Endothelial cell of umbilical vein (primary cell): ENCODE data around the gene NMS. TPM values are rescaled to one million over a fixed set of nuclear protein-coding genes. Genes with fewer than 3 reads are reported as not detected.

Experiments used
- BruUV-seq: library from RNA; stranded (reverse); fragments of 400-500 nt; replicated peaks from 2 replicates; lab custom pipeline; 2021; lab: Mats Ljungman, UMichigan
- CTCF ChIA-PET: fragments of 300-600, 350-600 bp; sonication (Branson Sonifier 250); formaldehyde crosslinking; loops from one replicate; lab custom pipeline; 2021; ENCODE audit warnings: antibody characterized with exemption, inconsistent platforms; lab: Charles Lee
- POLR2A ChIA-PET: fragments of 300-600, 350-600 bp; sonication (Branson Sonifier 250); formaldehyde crosslinking; loops from one replicate; lab custom pipeline; 2021; ENCODE audit warnings: antibody characterized with exemption, inconsistent platforms; lab: Charles Lee
- DNase-seq: peaks from one replicate; pipeline ENCODE4 v3.0.0-alpha.2; 2011; ENCODE audit warnings: low read depth, low spot score
- FAIRE-seq: peaks from 2 replicates; lab custom pipeline; 2011; peaks lifted over from hg19 to GRCh38; lab: Jason Lieb, UNC
- H2AFZ ChIP-seq: 2 replicates; pipeline ENCODE4 v1.6.0; 2012; ENCODE audit warnings: low read depth, low read length, control low read depth, inconsistent platforms
- H3K27ac ChIP-seq: 2 replicates; pipeline ENCODE4 v1.5.1; 2011; ENCODE audit warnings: low read depth, mild to moderate bottlenecking, control low read depth, low read length, moderate library complexity; ENCODE audit not compliant: insufficient read depth
- H3K27me3 ChIP-seq, 2 experiments: 2 replicates each; pipeline versions ENCODE4 v1.6.0 to v1.6.1; 2011; ENCODE audit warnings: low read length in 2 of 2, mixed read lengths in 1 of 2; ENCODE audit not compliant: control insufficient read depth in 2 of 2, insufficient read depth in 2 of 2
- H3K36me3 ChIP-seq, 2 experiments: 2 replicates in 1 of 2; 3 replicates in 1 of 2; pipeline ENCODE4 v1.5.1; 2011; ENCODE audit warnings: low read length in 2 of 2, mild to moderate bottlenecking in 1 of 2, moderate library complexity in 1 of 2; ENCODE audit not compliant: control insufficient read depth in 2 of 2, insufficient read depth in 2 of 2; ENCODE audit errors: extremely low read depth in 1 of 2
- H3K4me1 ChIP-seq: 3 replicates; pipeline ENCODE4 v1.5.1; 2011; ENCODE audit warnings: mild to moderate bottlenecking, low read length; ENCODE audit not compliant: control insufficient read depth, insufficient read depth; ENCODE audit errors: extremely low read depth
- H3K4me2 ChIP-seq: 2 replicates; pipeline ENCODE4 v1.6.1; 2011; ENCODE audit warnings: low read length, control low read depth, mixed read lengths; ENCODE audit not compliant: insufficient read depth
- H3K4me3 ChIP-seq, 3 experiments: fragments of 200-600 bp in 1 of 3; sonication (generic), shearing (Covaris generic) in 1 of 3; replicated peaks in 1 of 3; 2 replicates each; pipeline ENCODE4 v1.5.1; 2011 to 2016; ENCODE audit warnings: control low read depth in 3 of 3, low read length in 3 of 3, mild to moderate bottlenecking in 2 of 3, inconsistent platforms in 1 of 3, low read depth in 1 of 3, moderate library complexity in 1 of 3; ENCODE audit not compliant: insufficient read depth in 1 of 3
- H3K79me2 ChIP-seq: 2 replicates; pipeline ENCODE4 v1.6.0; 2012; ENCODE audit warnings: low read length, inconsistent platforms; ENCODE audit not compliant: control insufficient read depth, insufficient read depth
- H3K9ac ChIP-seq: replicated peaks from 2 replicates; pipeline ENCODE3; 2011; ENCODE audit warnings: low read length, control low read depth; ENCODE audit not compliant: insufficient read depth; ENCODE audit errors: extremely low read depth
- H3K9me1 ChIP-seq: replicated peaks from 3 replicates; pipeline ENCODE4 v1.6.0; 2011; ENCODE audit warnings: mild to moderate bottlenecking, low read length; ENCODE audit not compliant: control insufficient read depth, insufficient read depth; ENCODE audit errors: extremely low read depth
- H3K9me3 ChIP-seq: replicated peaks from 2 replicates; pipeline ENCODE4 v1.5.1; 2012; ENCODE audit warnings: low read length, inconsistent platforms; ENCODE audit not compliant: control insufficient read depth, insufficient read depth
- H4K20me1 ChIP-seq: replicated peaks from 2 replicates; pipeline ENCODE3; 2011; ENCODE audit warnings: mild to moderate bottlenecking, low read length; ENCODE audit not compliant: control insufficient read depth, insufficient read depth; ENCODE audit errors: extremely low read depth
- FOS ChIP-seq: IDR thresholded peaks from 2 replicates; pipeline ENCODE4 v1.6.1; 2011; ENCODE audit warnings: mild to moderate bottlenecking, low read length, moderate library complexity, borderline replicate concordance; ENCODE audit not compliant: insufficient read depth
- MYC ChIP-seq: IDR thresholded peaks from one replicate; pipeline ENCODE4 v1.6.1; 2011; ENCODE audit warnings: mild to moderate bottlenecking, low read depth, low read length
- dilution Hi-C: fragments of 300-500 bp; cut with MboI; formaldehyde crosslinking; loops from one replicate; pipeline ENCODE4 v1.15.0; 2019; ENCODE audit warnings: low sequenced_read_pairs; ENCODE audit not compliant: extremely low pct_ligation_motif_present
- intact Hi-C: fragments of 100-400 bp; cut with micrococcal nuclease; formaldehyde crosslinking; loops from one replicate; pipeline ENCODE4 v1.10.0; 2022
- polyA plus RNA-seq, 4 experiments: library from polyadenylated mRNA; depleted of rRNA in 3 of 4; stranded (reverse) in 3 of 4; unstranded in 1 of 4; fragments of >200 nt; gene quantifications; 2 replicates each; pipeline versions ENCODE4 v1.2.1 to v1.2.3, GENCODE V29; 2011 to 2012; ENCODE audit warnings: missing spikeins in 1 of 4
- total RNA-seq: library from RNA; stranded (reverse); gene quantifications from 2 replicates; pipeline ENCODE4 v1.2.3, GENCODE V29; 2021
- TF ChIP-seq, protein P1 (sequence below), 2 donors: IDR thresholded peaks; 1 replicate in 1 of 2; 2 replicates in 1 of 2; pipeline ENCODE4 v1.5.1; 2011; ENCODE audit warnings: low read length in 2 of 2, mild to moderate bottlenecking in 2 of 2, moderate library complexity in 2 of 2, control low read depth in 1 of 2, inconsistent platforms in 1 of 2, low read depth in 1 of 2; ENCODE audit not compliant: insufficient read depth in 1 of 2; ENCODE audit errors: extremely low read depth in 1 of 2

The NMS gene
- total and polyA plus RNA-seq, 2 donors (not counting 3 experiments of a cell fraction or from before 2014, with no cell fraction given) = not detected

DNA sequence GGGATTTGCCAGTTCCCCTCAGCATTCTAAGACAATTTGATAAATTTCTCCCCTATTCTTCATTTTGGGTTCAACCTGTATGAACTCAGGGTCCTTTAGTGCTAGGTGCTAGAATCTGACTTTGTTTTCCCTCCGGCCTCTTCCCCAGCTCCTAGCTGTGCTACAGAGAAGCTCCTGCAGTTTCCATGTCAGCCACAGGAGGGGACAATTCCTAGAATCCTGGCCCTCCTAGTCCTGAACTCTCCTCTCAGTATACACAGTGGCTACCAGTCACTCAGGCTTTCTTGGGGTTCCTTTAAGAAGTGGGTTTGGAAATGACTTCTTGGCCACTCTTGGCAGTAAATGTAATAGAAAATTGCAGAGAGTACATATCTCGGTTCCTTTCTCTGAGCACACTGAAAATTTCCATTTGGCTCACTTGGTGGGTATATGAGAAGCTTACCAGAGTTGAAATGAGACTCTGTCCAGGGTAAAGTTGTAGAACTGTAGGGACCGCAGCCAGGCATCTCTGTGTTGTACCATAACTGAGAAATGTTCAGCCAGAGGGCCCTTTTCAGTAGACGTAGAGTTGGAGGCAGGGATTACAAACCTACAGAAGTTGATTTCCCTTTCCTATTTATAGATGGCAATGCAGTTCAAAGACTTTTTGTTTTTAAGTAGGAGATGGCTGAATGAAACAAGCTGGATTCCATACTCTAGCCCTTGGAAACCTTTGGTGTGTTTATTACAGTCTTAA is 47.8 kb upstream of the NMS start:
- dilution Hi-C loops = no loop called here
- intact Hi-C loops = loop anchor here (10.0 kb wide), 2 partner anchors 142 to 562 kb away; partner anchors contain the start of gene PDCL3

DNA sequence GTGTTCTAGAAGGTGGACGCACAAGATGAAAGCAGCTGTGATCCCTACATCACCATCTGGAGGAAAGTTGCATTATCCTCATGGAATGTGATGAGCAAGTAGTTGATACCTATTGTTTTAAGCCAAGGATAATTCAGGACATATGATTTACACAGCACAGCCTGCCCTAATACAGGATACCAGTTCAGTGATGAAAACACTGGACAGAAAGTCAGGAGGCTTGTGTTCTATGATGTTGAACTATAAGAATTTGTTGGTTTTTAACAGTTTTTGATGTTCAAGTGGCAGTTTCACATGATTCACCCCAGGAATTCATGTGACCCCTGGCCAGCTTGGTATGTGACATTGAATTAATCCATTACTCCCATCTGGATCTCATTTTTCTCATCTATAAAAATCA is 46.7 kb upstream of the NMS start:
- TF ChIP-seq, protein P1, sequence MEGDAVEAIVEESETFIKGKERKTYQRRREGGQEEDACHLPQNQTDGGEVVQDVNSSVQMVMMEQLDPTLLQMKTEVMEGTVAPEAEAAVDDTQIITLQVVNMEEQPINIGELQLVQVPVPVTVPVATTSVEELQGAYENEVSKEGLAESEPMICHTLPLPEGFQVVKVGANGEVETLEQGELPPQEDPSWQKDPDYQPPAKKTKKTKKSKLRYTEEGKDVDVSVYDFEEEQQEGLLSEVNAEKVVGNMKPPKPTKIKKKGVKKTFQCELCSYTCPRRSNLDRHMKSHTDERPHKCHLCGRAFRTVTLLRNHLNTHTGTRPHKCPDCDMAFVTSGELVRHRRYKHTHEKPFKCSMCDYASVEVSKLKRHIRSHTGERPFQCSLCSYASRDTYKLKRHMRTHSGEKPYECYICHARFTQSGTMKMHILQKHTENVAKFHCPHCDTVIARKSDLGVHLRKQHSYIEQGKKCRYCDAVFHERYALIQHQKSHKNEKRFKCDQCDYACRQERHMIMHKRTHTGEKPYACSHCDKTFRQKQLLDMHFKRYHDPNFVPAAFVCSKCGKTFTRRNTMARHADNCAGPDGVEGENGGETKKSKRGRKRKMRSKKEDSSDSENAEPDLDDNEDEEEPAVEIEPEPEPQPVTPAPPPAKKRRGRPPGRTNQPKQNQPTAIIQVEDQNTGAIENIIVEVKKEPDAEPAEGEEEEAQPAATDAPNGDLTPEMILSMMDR (IDR thresholded peaks at IDR 0.05; ENCODE audit: extremely low read depth in 1 of 2, insufficient read depth in 1 of 2, low read depth in 1 of 2, low read length in 2 of 2) = no peak
- TF ChIP-seq FOS = no peak
- H3K27me3 ChIP-seq = peaks cover 2 to 5% of the 10 kb centered on the region in 2 experiments
- no peaks in the 10 kb centered on the region for H3K4me1 ChIP-seq
- no peaks in the 10 kb centered on the region for H3K36me3 ChIP-seq
- intact Hi-C loops = loop anchor here (10.0 kb wide), 2 partner anchors 141 to 561 kb away; partner anchors contain the start of gene PDCL3
- no peak for DNase-seq
- no peak overlapping the region for H2AFZ ChIP-seq
- H4K20me1 ChIP-seq = no peaks in the 10 kb centered on the region
- no peak overlapping the region for H3K4me2 ChIP-seq
- H3K27ac ChIP-seq = no peak overlapping the region
- H3K79me2 ChIP-seq = no peaks in the 10 kb centered on the region
- H3K9ac ChIP-seq = no peak overlapping the region
- dilution Hi-C loops = no loop called here
- ChIA-PET CTCF (interaction anchor here (2.0 kb wide), 1 partner anchor 139 kb away, joined by 8 read pairs; the partner anchor contains the start of gene PDCL3), POLR2A (no interaction called here)
- no peak overlapping the region for H3K4me3 ChIP-seq
- FAIRE-seq = no peak
- no TSS peak for BruUV-seq
- H3K9me1 ChIP-seq = no peaks in the 10 kb centered on the region
- H3K9me3 ChIP-seq = no peaks in the 10 kb centered on the region

More for the DNA sequence above, 47.8 kb upstream of the NMS start:
- H3K36me3 ChIP-seq = no peaks in the 10 kb centered on the region
- no peak overlapping the region for H3K27ac ChIP-seq
- H3K27me3 ChIP-seq = peaks cover 0 to 5% of the 10 kb centered on the region in 2 experiments
- H3K9me1 ChIP-seq = no peaks in the 10 kb centered on the region
- no peak overlapping the region for H2AFZ ChIP-seq
- FAIRE-seq (peak; percentile 49), DNase-seq (peak; percentile 35)
- POLR2A ChIA-PET = no interaction called here
- CTCF ChIA-PET = interaction anchor here (0.7 to 2.6 kb wide), 14 partner anchors 10 to 181 kb away, joined by 3 to 12 read pairs (median 5); partner anchors contain the start of gene PDCL3
- H3K9me3 ChIP-seq = no peaks in the 10 kb centered on the region
- no peaks in the 10 kb centered on the region for H3K79me2 ChIP-seq
- no peak overlapping the region for H3K4me3 ChIP-seq
- H3K4me2 ChIP-seq = no peak overlapping the region
- TF ChIP-seq, protein P1 (IDR thresholded peaks at IDR 0.05; ENCODE audit: extremely low read depth in 1 of 2, insufficient read depth in 1 of 2, low read depth in 1 of 2, low read length in 2 of 2) = peak; percentile 39 to 68
- no peak for TF ChIP-seq MYC
- no TSS peak for BruUV-seq
- H4K20me1 ChIP-seq = no peaks in the 10 kb centered on the region
- no peak overlapping the region for H3K9ac ChIP-seq
- no peaks in the 10 kb centered on the region for H3K4me1 ChIP-seq
